GM12874 (cell line): ENCODE results near the gene LPP.

Experiments used
- CTCF ChIP-seq: IDR thresholded peaks from 2 replicates; pipeline ENCODE4 v1.5.1; 2011; ENCODE audit warnings: low read depth, mild to moderate bottlenecking, control low read depth, low read length, moderate library complexity; ENCODE audit not compliant: insufficient read depth

Gene LPP

GRCh38 chr3:188923671-188924070 is 769.7 kb downstream of the LPP start:
- no peak for TF ChIP-seq CTCF

- TF ChIP-seq CTCF, result no peak
Observed at GRCh38 chr3:188925376-188925775, 771.4 kb downstream of the LPP start.

GRCh38 chr3:188926111-188926510 is 772.2 kb downstream of the LPP start:
- TF ChIP-seq CTCF, result no peak

GRCh38 chr3:188926741-188927511 is 773.0 kb downstream of the LPP start:
- TF ChIP-seq CTCF, result no peak

GRCh38 chr3:188927971-188928370 is 774.0 kb downstream of the LPP start:
- no peak for TF ChIP-seq CTCF

GRCh38 chr3:188929137-188929536 is 775.2 kb downstream of the LPP start:
- no peak for TF ChIP-seq CTCF

GRCh38 chr3:188931036-188931435 is 777.1 kb downstream of the LPP start:
- no peak for TF ChIP-seq CTCF

GRCh38 chr3:188931531-188931930 is 777.6 kb downstream of the LPP start:
- no peak for TF ChIP-seq CTCF
